ENCODE results near the gene HGFAC.

DNA sequence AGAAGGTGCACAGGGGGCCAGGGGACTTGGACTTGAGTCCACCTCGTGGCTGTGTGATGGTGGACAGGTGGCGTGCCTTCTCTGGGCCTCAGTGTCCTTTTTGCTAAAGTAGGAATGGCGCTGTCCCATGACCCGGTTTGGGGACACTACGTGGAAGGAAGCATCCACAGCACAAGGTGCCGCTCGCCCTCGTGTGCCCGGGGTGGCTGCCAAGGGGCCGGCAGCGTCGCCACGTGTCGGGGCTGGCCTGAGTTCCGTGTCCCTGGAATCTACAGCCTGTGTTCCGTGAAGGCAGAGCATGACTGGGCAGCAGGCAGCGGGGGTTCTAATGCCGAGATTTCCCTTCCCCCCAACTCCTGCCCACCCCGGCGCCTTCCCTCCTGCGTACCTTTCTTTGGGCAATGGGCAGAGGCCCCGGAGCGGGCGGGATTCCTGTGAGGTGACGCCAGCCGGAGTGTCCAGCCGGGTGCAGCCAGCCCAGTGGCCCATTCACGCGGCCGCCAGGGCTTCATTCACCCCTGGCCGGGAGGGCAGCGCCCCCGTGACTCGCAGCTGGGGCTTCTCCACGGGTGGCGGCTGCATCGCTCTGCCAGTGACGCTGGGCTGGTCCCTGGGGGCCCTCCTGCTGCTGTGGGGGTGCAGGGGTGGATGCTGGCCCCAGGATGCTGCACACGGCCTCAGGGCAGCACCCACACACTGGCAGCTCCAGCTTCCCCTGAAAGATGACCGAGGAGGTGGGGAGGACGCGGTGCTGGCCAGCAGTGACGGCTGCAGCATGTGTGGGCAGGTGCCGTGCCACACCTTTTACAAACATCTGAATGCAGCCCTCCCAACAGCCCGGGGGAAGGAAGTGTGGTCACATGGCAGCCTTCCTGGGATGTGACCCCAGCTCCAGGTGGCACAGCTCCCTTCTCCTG lies 42.5 kb downstream of the HGFAC start:
- TF ChIP-seq, protein P1, sequence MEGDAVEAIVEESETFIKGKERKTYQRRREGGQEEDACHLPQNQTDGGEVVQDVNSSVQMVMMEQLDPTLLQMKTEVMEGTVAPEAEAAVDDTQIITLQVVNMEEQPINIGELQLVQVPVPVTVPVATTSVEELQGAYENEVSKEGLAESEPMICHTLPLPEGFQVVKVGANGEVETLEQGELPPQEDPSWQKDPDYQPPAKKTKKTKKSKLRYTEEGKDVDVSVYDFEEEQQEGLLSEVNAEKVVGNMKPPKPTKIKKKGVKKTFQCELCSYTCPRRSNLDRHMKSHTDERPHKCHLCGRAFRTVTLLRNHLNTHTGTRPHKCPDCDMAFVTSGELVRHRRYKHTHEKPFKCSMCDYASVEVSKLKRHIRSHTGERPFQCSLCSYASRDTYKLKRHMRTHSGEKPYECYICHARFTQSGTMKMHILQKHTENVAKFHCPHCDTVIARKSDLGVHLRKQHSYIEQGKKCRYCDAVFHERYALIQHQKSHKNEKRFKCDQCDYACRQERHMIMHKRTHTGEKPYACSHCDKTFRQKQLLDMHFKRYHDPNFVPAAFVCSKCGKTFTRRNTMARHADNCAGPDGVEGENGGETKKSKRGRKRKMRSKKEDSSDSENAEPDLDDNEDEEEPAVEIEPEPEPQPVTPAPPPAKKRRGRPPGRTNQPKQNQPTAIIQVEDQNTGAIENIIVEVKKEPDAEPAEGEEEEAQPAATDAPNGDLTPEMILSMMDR (IDR thresholded peaks at IDR 0.05; ENCODE audit: insufficient read depth, low read length) = no peak
- TF ChIP-seq POLR2AphosphoS5 (IDR thresholded peaks at IDR 0.05; ENCODE audit: low read depth) = no peak
- TF ChIP-seq GABPA (IDR thresholded peaks at IDR 0.05; ENCODE audit: low read depth) = no peak
- no peak for TF ChIP-seq SPI1 (IDR thresholded peaks at IDR 0.05; ENCODE audit: borderline replicate concordance, low read depth)
